Caco-2 (cell line): ENCODE results near the gene TAF11. TPM values are rescaled to one million over a fixed set of nuclear protein-coding genes. Genes with fewer than 3 reads are reported as not detected.

Experiments
- BruUV-seq: library from RNA; stranded (reverse); fragments of 400-500 nt; replicated peaks from 2 replicates; lab custom pipeline; 2021; lab: Mats Ljungman, UMichigan
- CTCF ChIA-PET: fragments of 300-600 bp; sonication (Branson Sonifier 250); formaldehyde crosslinking; loops from one replicate; lab custom pipeline; 2022; ENCODE audit warnings: antibody characterized with exemption; lab: Charles Lee
- POLR2A ChIA-PET: fragments of 300-600 bp; sonication (Branson Sonifier 250); formaldehyde crosslinking; loops from one replicate; lab custom pipeline; 2022; ENCODE audit warnings: antibody characterized with exemption; lab: Charles Lee
- DNase-seq, 2 experiments: peaks; one replicate each; pipeline versions ENCODE4 v3.0.0 to v3.0.0-alpha.2; 2020 to 2022
- H3K27me3 ChIP-seq: replicated peaks from 2 replicates; pipeline ENCODE4 v1.6.0; 2011; ENCODE audit warnings: low read length; ENCODE audit not compliant: control insufficient read depth, insufficient read depth
- H3K36me3 ChIP-seq: 2 replicates; pipeline ENCODE4 v1.5.1; 2011; ENCODE audit warnings: low read length; ENCODE audit not compliant: control insufficient read depth, insufficient read depth
- H3K4me1 ChIP-seq: fragments of 250-450 bp; sonication (Bioruptor Pico); 2 replicates; pipeline ENCODE4 v1.5.1; 2020; ENCODE audit warnings: mild to moderate bottlenecking
- H3K4me3 ChIP-seq: 2 replicates; pipeline ENCODE4 v1.5.1; 2011; ENCODE audit warnings: low read depth, mild to moderate bottlenecking, control low read depth, low read length
- H3K9me3 ChIP-seq: fragments of 250-450 bp; sonication (Bioruptor Pico); 2 replicates; pipeline ENCODE4 v1.5.1; 2020; ENCODE audit warnings: mild to moderate bottlenecking, moderate library complexity
- H3K27ac Mint-ChIP-seq: one replicate; pipeline ENCODE4 v1.8.0; 2022; ENCODE audit warnings: mixed read lengths; ENCODE audit not compliant: unreplicated experiment
- H3K27me3 Mint-ChIP-seq: one replicate; pipeline ENCODE4 v1.8.0; 2022; ENCODE audit warnings: mixed read lengths; ENCODE audit not compliant: insufficient read depth, unreplicated experiment
- H3K36me3 Mint-ChIP-seq: one replicate; pipeline ENCODE4 v1.8.0; 2022; ENCODE audit warnings: mild to moderate bottlenecking, mixed read lengths; ENCODE audit not compliant: insufficient read depth, unreplicated experiment
- H3K4me1 Mint-ChIP-seq: one replicate; pipeline ENCODE4 v1.8.0; 2022; ENCODE audit warnings: low read depth, mixed read lengths; ENCODE audit not compliant: unreplicated experiment
- H3K4me3 Mint-ChIP-seq: one replicate; pipeline ENCODE4 v1.8.0; 2022; ENCODE audit warnings: mild to moderate bottlenecking, moderate library complexity, mixed read lengths; ENCODE audit not compliant: unreplicated experiment
- H3K9me3 Mint-ChIP-seq: one replicate; pipeline ENCODE4 v1.8.0; 2022; ENCODE audit warnings: mixed read lengths; ENCODE audit not compliant: unreplicated experiment
- intact Hi-C: fragments of 100-400 bp; cut with micrococcal nuclease; formaldehyde crosslinking; loops from one replicate; pipeline ENCODE4 v1.10.0; 2022; ENCODE audit not compliant: unreplicated experiment
- total RNA-seq: library from RNA; stranded (reverse); gene quantifications from 2 replicates; pipeline ENCODE4 v1.2.3, GENCODE V29; 2022
- TF ChIP-seq, protein P1 (sequence below), 2 experiments: fragments of 200-600 bp in 1 of 2; IDR thresholded peaks; 1 replicate in 1 of 2; 2 replicates in 1 of 2; pipeline versions ENCODE4 v1.5.1 to v1.8.0; 2011 to 2022; ENCODE audit warnings: antibody characterized with exemption in 1 of 2, control low read depth in 1 of 2, inconsistent platforms in 1 of 2, low read depth in 1 of 2, low read length in 1 of 2, mild to moderate bottlenecking in 1 of 2, moderate library complexity in 1 of 2; ENCODE audit not compliant: insufficient read depth in 1 of 2, severe bottlenecking in 1 of 2, unreplicated experiment in 1 of 2

TAF11 gene
- total RNA-seq, 1 experiment from 2014 or later: 28.3 TPM

DNA sequence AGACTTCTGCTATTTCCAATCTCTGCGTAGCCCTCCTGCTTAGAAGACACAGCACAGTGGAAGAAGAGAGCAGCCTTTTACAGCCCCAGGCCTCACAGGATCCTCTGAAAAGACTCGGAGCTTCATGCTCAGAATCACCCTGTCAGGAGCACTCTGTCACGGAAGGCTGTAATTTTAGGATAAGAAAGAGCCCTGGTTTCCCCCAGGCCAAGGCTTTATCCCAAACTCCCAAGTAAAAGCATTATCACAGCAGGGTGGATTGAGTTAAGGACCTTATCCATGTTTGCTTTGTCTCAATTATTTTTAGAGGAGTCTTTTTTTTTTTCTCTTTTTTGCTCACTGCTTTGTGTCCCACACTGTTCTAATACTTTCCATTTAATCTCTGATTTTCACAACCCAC is 40.4 kb upstream of the TAF11 start:
- Mint-ChIP-seq H3K27me3 (no peaks in the 10 kb centered on the region), H3K36me3 (peaks cover 5% of the 10 kb centered on the region), H3K4me3 (no peak overlapping the region), H3K27ac (no peak overlapping the region), H3K9me3 (no peaks in the 10 kb centered on the region), H3K4me1 (peaks cover 13% of the 10 kb centered on the region)
- Histone ChIP-seq H3K4me1 (no peaks in the 10 kb centered on the region; the same call in 1 of the 2 replicates), H3K4me3 (no peak overlapping the region), H3K36me3 (no peaks in the 10 kb centered on the region), H3K9me3 (no peaks in the 10 kb centered on the region), H3K27me3 (no peaks in the 10 kb centered on the region)
- no peak for DNase-seq
- TF ChIP-seq, protein P1, sequence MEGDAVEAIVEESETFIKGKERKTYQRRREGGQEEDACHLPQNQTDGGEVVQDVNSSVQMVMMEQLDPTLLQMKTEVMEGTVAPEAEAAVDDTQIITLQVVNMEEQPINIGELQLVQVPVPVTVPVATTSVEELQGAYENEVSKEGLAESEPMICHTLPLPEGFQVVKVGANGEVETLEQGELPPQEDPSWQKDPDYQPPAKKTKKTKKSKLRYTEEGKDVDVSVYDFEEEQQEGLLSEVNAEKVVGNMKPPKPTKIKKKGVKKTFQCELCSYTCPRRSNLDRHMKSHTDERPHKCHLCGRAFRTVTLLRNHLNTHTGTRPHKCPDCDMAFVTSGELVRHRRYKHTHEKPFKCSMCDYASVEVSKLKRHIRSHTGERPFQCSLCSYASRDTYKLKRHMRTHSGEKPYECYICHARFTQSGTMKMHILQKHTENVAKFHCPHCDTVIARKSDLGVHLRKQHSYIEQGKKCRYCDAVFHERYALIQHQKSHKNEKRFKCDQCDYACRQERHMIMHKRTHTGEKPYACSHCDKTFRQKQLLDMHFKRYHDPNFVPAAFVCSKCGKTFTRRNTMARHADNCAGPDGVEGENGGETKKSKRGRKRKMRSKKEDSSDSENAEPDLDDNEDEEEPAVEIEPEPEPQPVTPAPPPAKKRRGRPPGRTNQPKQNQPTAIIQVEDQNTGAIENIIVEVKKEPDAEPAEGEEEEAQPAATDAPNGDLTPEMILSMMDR (IDR thresholded peaks at IDR 0.05; ENCODE audit: insufficient read depth in 1 of 2, low read depth in 1 of 2, low read length in 1 of 2, severe bottlenecking in 1 of 2, unreplicated experiment in 1 of 2): no peak
- CTCF ChIA-PET: no interaction called here
- POLR2A ChIA-PET: no interaction called here
- BruUV-seq: no TSS peak
- intact Hi-C loops: no loop called here

DNA sequence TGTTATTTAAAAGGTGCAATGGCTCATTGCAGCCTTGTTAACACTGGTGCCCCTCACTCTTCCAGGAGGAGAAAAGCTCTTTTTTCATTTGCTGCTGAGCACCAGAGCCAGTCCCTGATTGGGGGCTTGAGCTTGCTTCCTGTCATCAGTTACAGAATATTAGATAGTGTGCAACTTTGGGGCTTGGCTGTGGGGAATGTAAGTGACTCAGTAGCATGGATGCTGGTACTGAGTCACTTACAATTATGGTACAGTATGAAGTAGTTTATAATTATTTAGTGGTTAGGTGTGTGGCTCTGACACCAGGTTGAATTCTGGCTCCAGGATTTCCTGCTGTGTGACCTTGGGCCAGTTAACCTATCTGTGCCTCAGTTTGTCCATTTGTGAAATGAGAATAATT is 38.8 kb upstream of the TAF11 start:
- Histone ChIP-seq H3K9me3 (no peaks in the 10 kb centered on the region), H3K4me3 (no peak overlapping the region), H3K36me3 (no peaks in the 10 kb centered on the region), H3K27me3 (no peaks in the 10 kb centered on the region), H3K4me1 (no peaks in the 10 kb centered on the region; the same call in 1 of the 2 replicates)
- no peaks in the 10 kb centered on the region for H3K27me3 Mint-ChIP-seq
- H3K36me3 Mint-ChIP-seq: peaks cover 5% of the 10 kb centered on the region
- H3K9me3 Mint-ChIP-seq: no peaks in the 10 kb centered on the region
- intact Hi-C loops: no loop called here
- ChIA-PET CTCF (no interaction called here), POLR2A (no interaction called here)
- DNase-seq: no peak
- H3K4me1 Mint-ChIP-seq: peaks cover 13% of the 10 kb centered on the region
- BruUV-seq: no TSS peak
- TF ChIP-seq, protein P1 (IDR thresholded peaks at IDR 0.05; ENCODE audit: insufficient read depth in 1 of 2, low read depth in 1 of 2, low read length in 1 of 2, severe bottlenecking in 1 of 2, unreplicated experiment in 1 of 2): no peak
- H3K4me3 Mint-ChIP-seq: no peak overlapping the region
- H3K27ac Mint-ChIP-seq: no peak overlapping the region

DNA sequence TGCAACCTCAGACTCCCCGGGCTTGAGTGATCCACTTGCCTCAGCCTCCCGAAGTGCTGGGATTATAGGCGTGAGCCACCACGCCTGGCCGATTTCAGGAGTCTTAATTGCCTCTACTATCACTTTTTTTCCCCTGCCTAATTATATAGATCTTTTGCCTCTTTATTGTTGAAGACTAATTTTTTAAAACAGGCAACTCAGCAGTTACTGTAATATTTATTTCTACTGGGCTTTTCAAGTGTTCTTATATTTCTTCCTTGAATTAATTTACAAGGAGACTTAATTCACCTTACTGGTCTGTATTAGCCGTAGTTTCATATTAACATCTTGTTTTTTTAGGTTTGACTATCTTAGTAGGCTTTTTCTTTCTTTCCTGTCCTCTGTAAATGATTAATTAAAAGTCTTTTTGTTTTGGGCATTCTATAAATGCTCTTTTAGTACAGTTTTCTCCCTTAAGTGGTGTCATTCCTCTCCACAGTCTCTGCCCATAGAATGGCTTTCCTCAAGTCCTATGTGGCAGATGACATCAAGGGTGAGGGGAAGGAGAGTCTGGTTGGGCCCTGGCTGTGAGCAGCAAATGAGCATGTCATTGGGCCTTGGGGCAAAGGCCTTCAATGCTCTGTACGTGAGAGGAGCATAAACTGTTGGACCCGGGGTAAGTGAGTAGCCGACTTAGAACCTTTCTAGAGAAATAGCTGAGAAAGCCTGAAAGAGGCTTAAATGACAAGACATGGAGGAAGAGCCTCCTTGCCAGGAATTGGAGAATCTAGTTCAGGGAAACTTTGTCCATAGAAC is 37.2 kb upstream of the TAF11 start:
- Mint-ChIP-seq H3K27me3 (no peaks in the 10 kb centered on the region), H3K4me3 (no peak overlapping the region), H3K36me3 (peaks cover 5% of the 10 kb centered on the region), H3K27ac (no peak overlapping the region), H3K9me3 (no peaks in the 10 kb centered on the region), H3K4me1 (peaks cover 13% of the 10 kb centered on the region)
- ChIA-PET POLR2A (no interaction called here), CTCF (no interaction called here)
- Histone ChIP-seq H3K36me3 (no peaks in the 10 kb centered on the region), H3K4me3 (no peak overlapping the region), H3K4me1 (no peaks in the 10 kb centered on the region; the same call in 1 of the 2 replicates), H3K27me3 (no peaks in the 10 kb centered on the region), H3K9me3 (no peaks in the 10 kb centered on the region)
- DNase-seq: no peak
- TF ChIP-seq, protein P1 (IDR thresholded peaks at IDR 0.05; ENCODE audit: insufficient read depth in 1 of 2, low read depth in 1 of 2, low read length in 1 of 2, severe bottlenecking in 1 of 2, unreplicated experiment in 1 of 2): no peak
- BruUV-seq: no TSS peak
- intact Hi-C loops: no loop called here
